Fibroblast of skin of left quadriceps (primary cell): ENCODE measurements around the gene CCDC38.
"Not testable (repeated sequence)": the region's sequence is repeated elsewhere in the genome, so short reads cannot be mapped to it uniquely, and the experiment has no call there.

Experiments used
- DNase-seq, 2 experiments: peaks; one replicate each; pipeline ENCODE4 v3.0.0-alpha.2; 2013; ENCODE audit warnings: low read depth in 2 of 2

Gene CCDC38

DNA sequence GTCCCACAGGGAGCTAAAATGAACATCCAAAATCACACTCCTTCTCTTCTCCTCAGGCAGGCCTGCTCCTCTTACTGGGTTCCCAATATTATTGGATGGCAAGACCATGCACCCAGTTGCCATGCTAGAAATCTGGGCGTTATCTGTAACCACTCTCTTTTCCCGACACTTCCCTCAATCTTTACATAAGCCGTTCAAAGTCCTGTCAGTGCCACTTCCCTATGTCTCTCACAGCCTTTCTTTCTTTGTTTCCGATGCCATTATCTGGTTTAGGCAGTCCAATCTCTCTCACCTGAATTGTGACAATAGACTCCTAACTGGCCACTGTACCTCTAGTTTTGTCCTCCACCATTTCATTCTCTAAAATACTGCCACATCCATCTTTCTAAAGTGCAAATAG, 59.5 kb downstream of the CCDC38 start:
- no peak for DNase-seq

GRCh38 chr12:95882080-95882479, 60.3 kb downstream of the CCDC38 start:
- DNase-seq: peak in 1 of 2 experiments; percentile 34

DNA sequence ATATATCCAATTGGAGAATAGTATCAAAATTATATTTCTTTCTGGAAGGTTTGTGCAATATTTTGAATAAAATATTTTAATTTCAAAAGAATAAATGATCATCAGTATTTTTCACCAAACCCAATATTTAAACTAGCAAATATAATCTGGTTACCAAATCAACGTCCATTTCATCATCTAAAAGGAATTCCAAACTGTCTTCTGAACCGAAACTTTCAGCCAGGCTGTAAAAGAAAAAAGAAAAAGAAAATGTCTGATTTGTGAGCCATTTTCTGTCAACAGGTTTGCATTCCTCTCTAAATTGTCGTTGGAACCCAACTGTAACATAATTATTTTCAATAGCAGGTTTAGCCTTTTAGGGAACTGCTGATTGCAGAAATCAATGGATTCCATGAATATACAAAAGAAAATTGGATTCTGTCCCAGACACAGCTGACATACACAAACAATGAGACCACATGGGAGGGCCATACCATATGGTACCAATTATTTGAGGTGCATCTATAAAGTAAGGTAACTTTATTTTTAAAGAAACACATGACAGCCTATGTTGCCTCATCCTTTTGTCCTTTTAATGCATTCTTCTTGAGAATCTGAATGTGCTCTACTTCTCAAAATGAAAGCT, 61.0 kb downstream of the CCDC38 start:
- peak; percentile 51 to 56 for DNase-seq

- DNase-seq: no peak
Measured at GRCh38 chr12:95880895-95881294, 61.5 kb downstream of the CCDC38 start.

DNA sequence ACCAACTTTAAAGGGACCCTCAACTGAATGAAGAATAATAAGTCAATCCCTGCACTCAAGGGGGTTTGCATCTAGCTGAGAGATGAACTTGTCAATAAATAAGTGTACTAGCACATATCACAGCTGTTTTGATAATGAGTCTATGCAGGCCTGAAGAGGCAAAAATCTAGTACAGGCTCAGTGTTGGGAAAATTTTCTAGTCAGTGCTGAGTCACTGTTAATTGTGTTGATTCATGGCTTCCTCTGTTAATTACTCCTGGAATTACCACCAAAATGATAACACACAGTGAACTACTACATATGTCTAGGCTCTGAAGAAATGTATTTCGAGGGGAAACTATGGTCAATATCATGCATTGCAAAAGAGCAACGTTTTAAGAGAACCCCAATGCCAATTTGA, 64.8 kb downstream of the CCDC38 start:
- DNase-seq: peak in 1 of 2 experiments; percentile 3

- no peak for DNase-seq
Measured at GRCh38 chr12:95874452-95874851, 68.0 kb downstream of the CCDC38 start.

DNA sequence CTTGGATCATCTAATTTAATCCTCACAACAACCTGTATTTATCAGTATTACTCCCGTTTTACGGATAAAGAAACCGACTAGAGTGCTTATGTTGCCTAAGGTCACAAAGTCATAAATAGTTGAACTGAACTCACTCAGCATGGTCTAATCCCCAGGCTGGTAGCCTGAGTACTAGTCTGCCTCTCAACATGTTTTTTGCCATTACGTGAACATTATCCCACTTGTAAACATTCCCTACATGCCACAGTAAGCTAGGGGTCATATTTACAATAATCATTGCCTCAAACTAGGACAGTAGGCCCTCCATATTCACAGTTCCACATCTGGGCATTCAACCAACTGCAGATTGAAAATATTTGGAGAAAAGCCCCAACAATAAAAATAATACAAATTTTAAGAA, 71.5 kb downstream of the CCDC38 start:
- no peak for DNase-seq

DNA sequence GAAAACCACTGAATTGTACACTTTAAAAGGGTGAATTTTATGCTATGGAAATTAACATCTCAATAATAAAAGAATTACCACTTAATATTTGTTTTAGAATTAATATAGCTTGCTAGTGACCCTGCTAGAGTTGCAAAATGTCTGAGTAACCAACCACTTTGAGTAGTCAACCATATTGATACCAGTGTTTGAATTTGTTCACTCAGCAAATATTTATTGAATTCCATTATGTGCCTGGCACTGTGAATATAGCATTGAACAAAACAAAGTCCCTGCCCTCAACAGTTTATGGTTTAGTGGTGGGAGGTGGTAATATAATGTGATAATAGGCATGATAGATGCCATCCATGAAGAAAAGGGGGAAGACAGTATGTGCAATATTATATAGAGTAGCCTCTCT, 79.1 kb downstream of the CCDC38 start:
- DNase-seq: no peak

GRCh38 chr12:95862038-95862437, 80.4 kb downstream of the CCDC38 start:
- no peak for DNase-seq

DNA sequence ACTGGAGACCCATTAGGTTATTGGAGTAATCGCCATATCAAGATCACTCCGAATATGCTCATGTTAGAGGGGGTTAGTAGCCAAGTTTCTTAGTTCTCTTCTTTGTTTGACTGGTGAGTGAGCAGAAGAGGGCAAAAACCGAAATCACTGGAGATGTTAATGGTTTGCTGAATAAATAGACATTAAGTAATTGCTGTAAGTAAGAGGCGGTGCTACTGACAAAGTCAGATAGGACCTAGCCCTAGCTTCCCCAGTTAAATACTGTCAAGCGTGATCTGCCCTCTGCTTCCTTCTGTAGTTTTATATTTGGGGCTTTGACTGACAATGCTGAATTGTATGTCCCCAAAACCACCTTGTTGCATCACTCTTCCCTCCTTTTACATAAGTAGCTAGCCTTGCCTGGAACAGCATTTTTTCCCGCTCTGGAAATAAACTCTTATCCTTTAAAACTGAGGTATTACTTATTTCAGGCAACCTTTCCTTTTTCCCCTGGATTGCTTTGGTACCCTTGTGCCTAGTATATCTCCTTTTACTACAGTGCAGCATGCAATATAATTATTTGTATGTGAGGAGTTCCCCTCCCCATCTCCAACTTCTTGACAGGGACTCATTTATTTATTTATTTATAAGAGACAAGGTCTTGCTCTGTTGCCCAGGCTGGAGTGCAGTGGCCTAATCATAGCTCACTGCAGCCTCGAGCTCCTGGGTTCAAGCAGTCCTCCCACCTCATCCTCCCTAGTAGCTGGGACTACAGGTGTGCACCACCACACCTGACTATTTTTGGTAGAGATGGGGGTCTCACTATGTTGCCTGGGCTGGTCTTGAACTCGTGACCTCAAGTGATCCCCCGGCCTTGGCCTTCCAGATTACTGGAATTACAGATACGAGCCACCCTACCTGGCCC, 82.2 kb downstream of the CCDC38 start:
- DNase-seq: no peak

GRCh38 chr12:95859344-95859816, 83.0 kb downstream of the CCDC38 start:
- DNase-seq: no peak

DNA sequence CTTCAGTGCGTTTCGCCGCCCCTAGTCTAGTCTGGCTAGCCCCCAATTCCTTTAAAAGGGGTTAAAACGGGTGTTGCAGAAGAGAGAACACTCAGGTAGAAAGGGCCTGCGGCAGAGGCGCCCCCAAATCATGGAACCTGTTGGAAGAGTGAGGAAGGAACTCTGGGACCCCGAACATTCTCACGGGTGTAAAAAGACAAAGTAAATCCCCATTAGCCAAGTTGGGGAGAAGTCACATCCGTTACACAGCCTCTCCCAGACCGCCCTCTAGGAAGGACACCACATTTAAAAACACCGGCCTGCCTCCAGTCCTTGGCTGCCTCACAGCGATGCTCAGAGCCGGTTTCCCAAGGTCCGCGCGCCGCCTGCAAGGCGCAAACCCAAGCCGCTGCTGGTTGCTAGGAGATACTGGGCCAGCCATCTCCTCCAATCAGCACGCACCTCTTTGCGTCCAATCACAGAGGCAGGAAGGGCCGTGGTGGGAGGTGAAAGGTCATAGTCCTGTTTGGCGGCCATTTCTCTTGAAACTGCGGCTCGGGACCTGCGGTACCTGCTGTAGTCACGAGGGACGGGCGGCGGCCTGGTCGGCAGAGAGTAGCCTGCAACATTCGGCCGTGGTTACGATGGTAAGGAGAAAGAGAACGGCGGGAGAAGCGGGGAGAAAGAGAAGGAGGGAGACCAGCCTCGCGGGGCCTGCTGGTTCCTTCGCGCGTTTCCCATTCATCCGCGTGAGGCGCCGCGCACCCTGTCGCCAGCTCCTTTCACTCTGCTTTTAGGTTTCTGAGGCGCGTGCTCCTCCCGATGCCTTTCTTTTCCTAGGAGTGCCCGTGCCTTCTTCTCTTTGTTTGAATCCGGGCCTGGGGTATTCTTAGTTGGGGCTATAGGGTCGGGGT, 83.7 kb downstream of the CCDC38 start, which contains the start of gene SNRPF:
Gene SNRPF, plus strand, starts transcription at position 502 of the 893 bp plus-strand sequence. Its CDS starts 122 bp downstream, at position 624.
- peak; percentile 91 to 93 for DNase-seq

DNA sequence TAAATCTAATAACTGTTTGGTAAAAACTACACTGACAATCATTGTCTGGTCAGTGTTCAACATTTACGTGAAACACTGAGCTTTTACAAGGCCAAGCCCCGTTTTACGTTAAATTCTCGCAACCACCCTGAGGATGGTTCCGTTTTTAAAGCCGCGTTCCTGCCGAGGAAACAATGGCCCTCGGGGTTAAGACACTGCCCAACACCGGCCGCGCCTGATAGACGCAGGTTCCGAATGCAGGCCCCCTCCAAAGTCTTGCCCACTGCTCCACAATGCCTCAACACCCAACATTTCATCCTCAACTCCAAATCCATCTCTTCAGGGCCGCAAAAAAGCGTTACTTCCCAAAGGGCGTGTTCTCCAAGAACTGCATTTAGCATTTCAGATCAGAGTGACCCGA, 84.6 kb downstream of the CCDC38 start:
- no peak for DNase-seq

- DNase-seq: no peak
Measured at GRCh38 chr12:95857156-95857555, 85.3 kb downstream of the CCDC38 start.

DNA sequence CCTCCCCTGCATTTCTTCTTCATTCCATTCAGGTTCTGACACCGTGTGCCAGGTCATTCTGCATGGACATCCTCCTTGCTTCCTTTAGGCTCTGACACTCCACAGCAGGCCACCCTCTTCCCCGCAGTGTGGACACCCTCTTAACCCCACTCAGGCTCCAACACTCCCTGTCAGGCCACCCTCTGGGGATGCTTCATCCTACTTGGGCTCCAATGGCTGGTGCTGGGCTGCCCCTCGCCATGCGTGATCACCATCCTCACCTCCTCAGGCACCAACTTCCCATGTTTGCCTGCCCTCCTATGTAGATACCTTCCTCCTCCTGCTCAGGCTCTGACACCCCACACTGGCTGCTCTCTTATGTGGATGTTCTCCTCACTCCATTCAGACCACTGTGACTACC, 90.3 kb downstream of the CCDC38 start:
- no peak for DNase-seq

GRCh38 chr12:95851606-95852005, 90.8 kb downstream of the CCDC38 start:
- no peak for DNase-seq

DNA sequence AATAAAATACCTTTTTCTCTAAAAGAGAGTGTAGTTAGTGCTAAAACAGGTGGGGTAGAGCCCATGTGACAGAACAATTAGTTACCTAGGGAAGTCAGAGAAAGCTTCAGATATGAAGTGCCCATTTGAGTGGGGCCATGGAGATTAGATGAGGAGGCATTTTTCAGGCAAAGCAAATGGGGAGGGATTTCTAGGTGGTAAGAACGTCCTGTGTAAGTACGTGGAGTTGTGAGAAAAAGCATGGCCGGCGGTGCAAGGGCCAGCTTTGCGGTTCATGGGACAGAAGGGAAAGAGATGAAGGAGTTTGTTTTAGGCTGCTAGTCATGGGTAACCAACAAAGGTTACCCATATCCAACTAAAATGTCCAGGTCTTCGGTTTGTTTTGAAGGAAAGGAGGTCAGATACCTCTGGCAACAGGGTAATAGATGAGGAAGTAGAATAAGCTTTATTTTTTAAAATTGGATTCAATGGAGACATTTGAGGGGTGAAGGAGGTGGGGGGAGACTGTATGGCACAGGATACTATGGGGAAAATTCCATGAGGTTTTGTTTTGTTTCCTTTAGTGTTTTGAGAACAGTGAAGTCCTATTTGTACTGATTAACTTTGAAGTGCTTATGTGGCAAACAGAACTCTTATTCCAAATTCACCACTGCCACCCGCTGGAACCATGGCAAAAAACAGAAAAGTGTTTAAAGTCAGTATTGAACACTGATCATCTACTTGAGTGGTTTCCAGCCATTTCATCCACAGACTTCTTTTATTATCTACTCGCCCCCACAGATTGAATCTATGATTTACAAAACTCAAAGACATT, 93.6 kb downstream of the CCDC38 start:
- no peak for DNase-seq

DNA sequence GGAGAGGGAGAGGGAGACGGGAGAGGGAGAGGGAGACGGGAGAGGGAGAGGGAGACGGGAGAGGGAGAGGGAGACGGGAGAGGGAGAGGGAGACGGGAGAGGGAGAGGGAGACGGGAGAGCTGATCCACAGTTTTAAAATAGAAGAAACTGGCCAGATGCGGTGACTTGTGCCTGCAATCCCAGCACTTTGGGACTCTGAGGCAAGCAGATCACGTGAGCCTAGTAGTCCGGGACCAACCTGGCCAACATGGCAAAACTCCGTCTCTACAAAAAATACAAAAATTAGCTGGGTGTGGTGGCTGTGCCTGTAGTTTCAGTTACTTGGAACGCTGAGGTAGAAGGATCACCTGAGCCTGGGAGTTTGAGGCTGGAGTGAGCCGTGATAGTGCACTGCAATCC, 100.0 kb downstream of the CCDC38 start:
- DNase-seq: not testable (repeated sequence)

- DNase-seq: no peak
Measured at GRCh38 chr12:95838125-95838524, 104.3 kb downstream of the CCDC38 start.

DNA sequence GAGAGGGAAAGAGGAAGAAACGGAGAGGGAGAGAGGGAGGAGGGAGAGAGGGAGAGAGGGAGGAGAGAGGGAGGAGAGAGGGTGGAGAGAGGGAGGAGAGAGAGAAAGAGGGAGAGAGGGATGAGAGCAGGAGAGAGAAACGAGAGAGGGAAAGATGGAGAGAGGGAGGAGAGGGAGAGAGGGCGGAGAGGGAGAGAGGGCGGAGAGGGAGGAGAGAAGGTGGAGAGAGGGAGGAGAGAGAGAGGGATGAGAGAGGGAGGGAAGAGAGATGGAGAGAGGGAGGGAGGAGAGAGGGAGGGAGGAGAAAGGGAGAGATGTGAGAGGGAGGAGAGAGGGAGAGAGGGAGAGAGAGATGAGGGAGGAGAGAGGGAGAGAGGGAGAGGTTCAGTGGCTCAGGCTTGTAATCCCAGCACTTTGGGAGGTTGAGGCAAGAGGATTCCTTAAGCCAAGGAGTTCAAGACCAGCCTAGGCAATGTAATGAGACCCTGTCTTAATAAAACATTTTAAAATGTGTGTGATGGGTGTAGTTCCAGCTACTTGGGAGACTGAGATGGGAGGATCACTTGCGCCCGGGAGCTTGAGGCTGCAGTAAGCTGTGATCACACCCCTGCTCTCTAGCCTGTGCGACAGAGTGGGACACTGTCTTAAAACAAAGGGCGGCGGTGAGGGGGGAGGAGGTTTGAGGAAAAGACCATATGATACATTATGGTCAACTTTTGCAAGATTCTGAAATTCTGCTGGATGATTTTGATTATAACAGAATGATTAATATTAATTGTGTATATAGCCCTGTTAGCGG, 105.0 kb downstream of the CCDC38 start:
- no peak for DNase-seq
